GM18511 (cell line): ENCODE data around the gene RBM38.

Experiments used
- ATAC-seq: cut with Tn5 transposase; IDR thresholded peaks from one replicate; pipeline ENCODE4 v1.9.1; 2021; ENCODE audit warnings: mild to moderate bottlenecking, moderate library complexity; ENCODE audit not compliant: unreplicated experiment

RBM38 gene

GRCh38 chr20:57402206-57403125 lies 11.3 kb downstream of the RBM38 start:
- ATAC-seq, result no peak

DNA sequence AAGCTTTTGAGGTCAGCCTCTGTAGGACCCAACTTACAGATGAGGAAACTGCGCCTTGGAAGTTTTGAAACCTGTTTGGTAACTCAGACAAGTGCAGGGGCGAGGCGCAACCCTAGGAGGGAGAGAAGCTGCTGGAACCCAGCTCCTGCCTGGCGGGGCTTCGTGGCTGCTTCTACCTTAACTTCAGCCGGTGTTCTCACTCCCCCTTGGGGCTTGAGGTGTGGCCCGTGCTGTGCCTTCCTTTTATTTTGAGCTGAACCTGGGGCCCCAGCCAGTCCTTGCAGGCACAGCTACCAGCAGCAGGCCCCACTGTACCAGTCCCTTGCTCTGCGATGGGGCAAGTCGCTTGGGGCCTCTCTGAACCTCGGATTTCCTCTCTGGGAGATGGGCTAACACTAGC lies 12.0 kb downstream of the RBM38 start:
- no peak for ATAC-seq

DNA sequence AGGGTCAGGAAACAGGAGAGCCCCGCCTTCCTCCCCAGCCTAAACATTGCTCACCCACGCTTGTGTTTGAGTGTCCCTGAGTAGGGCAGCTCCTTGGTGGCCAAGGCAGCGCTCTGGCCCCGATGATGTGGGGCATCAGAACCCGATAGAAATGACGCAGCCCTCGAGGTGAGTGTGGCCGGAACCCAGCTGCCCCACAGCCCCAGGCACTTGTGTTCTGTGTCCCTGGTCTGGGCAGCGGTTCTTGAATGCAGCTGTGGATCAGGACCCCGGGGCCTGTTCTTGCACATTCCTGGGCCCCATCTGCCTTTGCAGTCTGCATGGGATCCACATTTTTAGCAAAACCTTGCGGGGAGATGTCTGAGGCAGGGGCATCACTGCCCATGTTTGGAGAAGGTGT lies 12.8 kb downstream of the RBM38 start:
- ATAC-seq, result no peak

GRCh38 chr20:57404419-57405072 lies 13.3 kb downstream of the RBM38 start:
- no peak for ATAC-seq

GRCh38 chr20:57405236-57406016 lies 14.2 kb downstream of the RBM38 start:
- no peak for ATAC-seq

- no peak for ATAC-seq
These were observed 16.4 kb downstream of the RBM38 start for GRCh38 chr20:57407541-57407956.

GRCh38 chr20:57408131-57408530 lies 16.9 kb downstream of the RBM38 start:
- no peak for ATAC-seq

DNA sequence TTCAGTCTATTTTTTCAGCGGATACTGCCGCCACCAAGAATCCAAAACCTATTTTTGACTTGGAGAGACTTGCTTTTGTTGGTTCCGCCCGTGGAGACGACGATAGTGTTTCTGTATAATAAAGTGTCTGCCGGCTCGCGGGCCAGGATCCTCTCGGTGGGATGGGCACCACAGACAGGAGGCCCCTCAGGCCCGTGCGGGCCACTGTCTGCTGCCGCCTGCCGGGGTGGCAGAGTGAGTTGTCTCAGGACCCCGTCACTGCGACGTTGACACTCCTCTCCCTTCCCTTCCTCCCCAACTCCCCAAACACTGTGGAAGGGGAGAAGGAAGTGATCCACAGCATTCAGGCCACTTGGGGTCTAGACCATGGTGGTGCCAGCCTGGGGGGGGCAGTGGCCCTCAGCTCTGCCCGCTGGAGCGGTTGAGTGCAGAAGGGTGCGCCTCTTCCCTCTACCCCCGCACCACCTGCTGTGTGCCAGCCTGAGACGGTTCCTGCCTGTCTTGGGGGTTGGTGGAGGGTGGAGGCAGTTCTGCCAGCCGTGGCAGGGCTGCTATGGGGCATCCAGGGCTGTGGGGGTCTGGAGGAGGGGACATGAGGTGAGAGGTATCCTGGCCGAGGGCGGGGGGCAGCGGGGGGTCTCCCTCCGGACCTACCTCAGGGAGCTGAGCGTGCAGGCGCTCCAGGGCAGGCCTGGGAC lies 17.5 kb downstream of the RBM38 start:
- no peak for ATAC-seq

DNA sequence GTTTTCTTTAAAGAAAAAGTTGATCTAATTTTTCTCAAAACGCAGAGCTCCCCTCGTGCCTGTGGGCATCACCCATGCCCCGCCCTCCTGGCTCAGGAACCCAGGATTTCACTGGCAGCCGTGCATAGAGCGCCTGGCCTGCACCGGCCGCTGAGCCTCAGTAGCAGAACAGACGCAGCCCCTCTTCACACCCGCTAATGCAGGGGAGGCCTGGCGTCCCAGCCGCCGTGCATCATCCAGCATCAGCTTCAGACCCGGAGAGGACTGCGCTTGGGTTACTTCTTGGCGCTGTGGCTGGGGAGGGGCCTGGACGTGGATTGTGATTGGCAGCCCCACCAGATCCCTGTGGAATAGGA lies 18.1 kb downstream of the RBM38 start:
- ATAC-seq, result no peak

DNA sequence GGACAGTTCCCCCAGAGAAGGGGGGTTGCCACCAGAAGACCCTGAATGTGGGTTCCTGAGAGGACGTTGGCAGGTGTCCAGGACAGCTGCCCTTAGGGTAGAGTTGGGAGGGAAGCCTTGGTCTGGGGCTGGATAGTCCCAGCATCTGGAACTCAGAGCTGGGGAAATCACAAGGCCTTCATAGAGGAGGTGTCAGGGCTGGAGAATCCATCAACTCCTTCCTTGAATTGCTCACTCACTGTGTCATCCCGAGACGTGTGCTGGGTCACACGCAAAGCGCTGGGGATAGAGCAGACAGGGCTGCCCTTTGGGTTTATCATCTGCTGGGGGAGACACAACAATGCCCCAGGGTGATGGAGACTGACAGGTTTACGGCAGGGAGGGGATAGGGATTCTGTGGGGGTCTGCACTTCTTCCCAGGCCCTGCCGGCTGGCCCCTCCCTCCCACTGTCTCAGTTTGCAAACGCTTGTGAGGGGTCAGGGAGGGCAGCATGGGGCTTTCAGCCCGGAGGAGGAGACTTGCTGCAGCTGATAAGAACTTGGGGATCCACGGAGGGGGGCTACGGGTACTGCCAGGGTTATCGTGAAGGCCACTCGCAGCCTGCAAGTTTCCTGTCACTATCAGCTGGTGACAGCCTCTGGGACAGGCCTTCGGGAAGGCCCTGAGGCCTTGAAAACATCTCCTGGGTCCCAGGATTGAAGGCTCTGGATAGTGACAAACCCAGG lies 18.6 kb downstream of the RBM38 start:
- ATAC-seq, result no peak

DNA sequence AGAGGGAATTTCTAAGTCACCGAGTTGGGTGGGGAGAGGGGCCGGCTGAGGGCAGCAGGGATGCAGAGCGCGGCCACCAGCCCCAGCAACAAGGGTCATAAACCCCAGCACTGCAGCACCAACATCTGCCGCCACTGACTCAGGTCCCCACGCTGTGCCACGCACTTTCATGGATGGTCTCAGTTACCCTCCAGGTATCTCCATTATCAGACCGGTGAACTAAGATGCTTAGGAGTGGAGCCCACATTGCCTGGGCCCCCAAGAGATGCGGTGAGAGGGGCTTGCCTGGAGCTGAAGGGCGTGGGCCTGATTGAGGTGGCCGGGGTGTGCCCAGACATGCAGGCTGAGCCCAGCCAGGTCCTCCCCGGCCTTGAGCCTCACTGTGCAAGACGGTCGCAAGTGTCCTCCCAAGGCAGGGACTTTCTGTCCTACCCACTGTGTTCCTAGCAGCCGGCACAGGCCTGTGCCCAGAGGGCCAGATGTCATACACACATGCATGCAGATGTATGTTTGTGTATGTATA lies 19.3 kb downstream of the RBM38 start:
- ATAC-seq, result no peak

- no peak for ATAC-seq
These were observed 19.7 kb downstream of the RBM38 start for GRCh38 chr20:57410924-57411323.

DNA sequence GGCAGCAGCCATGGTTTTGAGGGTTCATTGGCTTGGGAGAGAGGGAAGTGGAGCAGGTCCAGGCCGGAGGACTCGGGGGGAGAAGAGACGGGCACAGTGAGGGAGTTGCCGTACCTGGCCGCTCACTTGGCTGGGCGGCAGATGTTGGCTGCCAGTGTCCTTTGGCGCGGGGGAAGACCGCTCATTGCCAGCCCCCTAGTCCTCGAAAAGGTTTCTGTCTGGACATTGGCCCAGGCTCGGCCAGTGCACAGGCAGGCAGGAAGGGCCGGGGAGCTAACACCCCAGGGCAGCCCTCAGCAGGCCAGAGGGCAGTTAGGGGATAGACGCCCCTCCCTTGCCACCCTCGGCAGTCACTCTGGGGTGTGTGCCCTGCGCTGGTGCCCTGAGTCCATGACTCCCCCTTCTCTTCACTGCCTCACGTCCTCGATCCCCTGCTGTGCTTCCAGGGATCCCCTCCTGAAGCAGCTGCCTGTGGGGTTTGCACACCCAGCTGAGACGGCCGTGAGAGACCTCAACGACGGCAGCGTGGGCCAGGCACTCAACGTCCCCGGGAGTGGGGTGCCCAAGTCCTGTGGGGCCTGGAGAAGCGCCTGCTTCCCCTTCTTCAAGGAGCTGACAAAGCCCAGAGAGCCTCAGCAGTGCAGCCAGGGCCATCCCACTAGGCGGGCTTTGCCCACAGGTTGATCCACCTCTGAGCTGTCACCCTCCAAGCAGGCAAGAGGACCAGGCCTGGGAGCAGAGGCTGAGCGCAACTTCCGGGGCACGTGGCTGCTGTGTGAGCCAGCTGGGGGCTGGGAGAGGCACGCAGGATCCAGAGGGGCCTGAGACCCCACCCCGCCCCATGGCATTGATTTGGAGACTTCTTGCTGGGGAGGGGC lies 20.4 kb downstream of the RBM38 start:
- ATAC-seq, result no peak

GRCh38 chr20:57412347-57413029 lies 21.3 kb downstream of the RBM38 start:
- no peak for ATAC-seq

GRCh38 chr20:57413986-57414385 lies 22.8 kb downstream of the RBM38 start:
- no peak for ATAC-seq

DNA sequence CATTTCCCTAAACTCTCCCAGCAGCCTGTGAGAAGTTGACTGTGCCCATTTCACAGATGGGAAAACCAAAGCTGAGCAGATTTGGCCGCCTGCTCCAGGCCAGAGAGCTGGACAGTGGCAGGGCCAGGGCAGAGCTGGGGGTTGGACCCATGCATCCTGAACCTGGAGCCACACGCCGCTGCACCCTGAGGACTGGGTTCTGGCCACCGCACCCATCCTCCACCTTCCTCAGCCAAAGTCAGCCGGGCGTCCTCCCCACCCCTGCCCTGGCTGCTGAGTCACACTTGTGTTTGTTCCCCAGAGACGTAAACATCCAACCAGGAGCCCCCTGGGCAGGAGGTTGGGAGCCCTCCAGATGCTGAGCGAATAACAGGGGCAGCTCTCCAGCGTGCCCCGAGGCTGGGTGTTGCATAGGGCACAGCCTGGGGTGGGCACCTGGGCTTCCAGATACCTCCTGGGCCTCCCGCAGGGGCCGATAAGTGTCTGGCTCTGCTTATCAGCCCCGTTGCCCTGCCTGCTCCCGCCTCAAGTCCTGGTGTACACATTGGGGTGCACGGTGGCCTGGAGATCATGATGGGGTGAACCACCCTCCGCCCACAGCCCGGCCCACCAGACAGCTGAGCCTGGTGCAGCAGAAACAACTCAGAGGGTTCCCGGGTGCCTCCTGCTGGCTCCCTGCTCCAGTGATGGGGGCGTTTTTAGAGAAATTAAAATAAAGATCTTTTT lies 23.8 kb downstream of the RBM38 start:
- ATAC-seq, result no peak

GRCh38 chr20:57415771-57416170 lies 24.6 kb downstream of the RBM38 start:
- no peak for ATAC-seq
